NCI-H1436 (cell line): Measurements from ENCODE around the gene KRT8.

Source experiments
- DNase-seq: peaks from one replicate; lab custom pipeline; 2025; lab: John Stamatoyannopoulos, UW

KRT8 gene

GRCh38 chr12:52847335-52848102, 57.4 kb downstream of the KRT8 start:
- no peak for DNase-seq
